ENCODE results near the gene DEPDC5. TPM values are rescaled to one million over a fixed set of nuclear protein-coding genes. Genes with fewer than 3 reads are reported as not detected.

DEPDC5 gene
- total and polyA plus RNA-seq, 2 of the 8 experiments (the other 6 are each of a cell fraction or from before 2014, with no cell fraction given), result 18.3 to 26.5 TPM

DNA sequence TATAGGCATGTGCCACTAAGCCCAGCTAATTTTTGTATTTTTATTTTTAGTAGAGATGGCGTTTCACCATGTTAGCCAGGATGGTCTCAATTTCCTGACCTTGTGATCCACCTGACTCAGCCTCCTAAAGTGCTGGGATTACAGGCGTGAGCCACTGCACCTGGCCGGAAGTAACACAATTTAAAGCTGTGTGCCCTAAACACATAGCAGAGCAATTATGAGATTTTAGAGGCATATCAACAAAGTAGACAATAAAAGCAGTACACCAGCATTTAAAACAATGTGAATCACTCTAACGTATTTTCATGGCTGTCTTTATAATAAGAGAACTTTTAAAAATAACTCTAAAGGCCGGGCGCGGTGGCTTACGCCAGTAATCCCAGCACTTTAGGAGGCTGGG is 46.3 kb upstream of the DEPDC5 start:
- H3K36me3 ChIP-seq (ENCODE audit: control insufficient read depth in 2 of 4, insufficient read depth in 4 of 4, low read length in 3 of 4), result peaks cover 13 to 51% (median 33%) of the 10 kb centered on the region in 4 experiments; a peak in 7 of 8 replicates
- H2BK20ac ChIP-seq (ENCODE audit: low read length), result no peak overlapping the region
- no peak overlapping the region for H3K14ac ChIP-seq (ENCODE audit: insufficient read length)
- H3K27ac ChIP-seq (ENCODE audit: low read depth, low read length), result no peak overlapping the region
- H3K23me2 ChIP-seq (ENCODE audit: low read depth, low read length), result no peaks in the 10 kb centered on the region
- H4K91ac ChIP-seq (replicated peaks; ENCODE audit: insufficient read length, low read length), result no peak overlapping the region
- no peak overlapping the region for H2BK12ac ChIP-seq (ENCODE audit: low read depth, low read length)
- TF ChIP-seq JUND (IDR thresholded peaks at IDR 0.05; ENCODE audit: low read length), result no peak
- TF ChIP-seq CBX8 (IDR thresholded peaks at IDR 0.05; ENCODE audit: borderline replicate concordance, low read depth, low read length), result no peak
- TF ChIP-seq GTF2F1 (IDR thresholded peaks at IDR 0.05; ENCODE audit: borderline replicate concordance, low read depth, low read length), result no peak
- no peak for TF ChIP-seq CREB1 (IDR thresholded peaks at IDR 0.05)
- TF ChIP-seq KDM1A (IDR thresholded peaks at IDR 0.05; ENCODE audit: borderline replicate concordance, low read length), result no peak
- TF ChIP-seq RAD21 (IDR thresholded peaks at IDR 0.05 in 1 of 2, conservative IDR thresholded peaks at IDR 0.05 in 1 of 2; ENCODE audit: low read depth in 2 of 2, low read length in 2 of 2), result no peak
- TF ChIP-seq MAFK (IDR thresholded peaks at IDR 0.05; ENCODE audit: low read depth, low read length), result no peak
- TF ChIP-seq SP2 (IDR thresholded peaks at IDR 0.05; ENCODE audit: low read length), result no peak
- H3K79me1 ChIP-seq (ENCODE audit: low read depth, low read length), result 0 out of 2 replicates have a peak, but pooled peaks cover 3% of the 10 kb centered on the region
- whole genome bisulfite sequencing, 2 experiments (ENCODE audit: extremely low coverage in 1 of 2, insufficient coverage in 1 of 2, insufficient read length in 1 of 2, insufficient replicate concordance in 2 of 2, low coverage in 1 of 2, low lambda C conversion rate in 2 of 2, missing lambda C conversion rate in 1 of 2), result 92% methylated on average over 8 of the region's 8 CpGs; no CpG with 5 or more reads in 1 of the 2 experiments
- H3K9me3 ChIP-seq (ENCODE audit: insufficient read depth in 2 of 2, low read depth in 1 of 2, low read length in 1 of 2), result no peaks in the 10 kb centered on the region
- no peak overlapping the region for H3K18ac ChIP-seq (ENCODE audit: extremely low read depth, low read length)
- no peak overlapping the region for H2AFZ ChIP-seq (ENCODE audit: low read length)
- no peak overlapping the region for H2AK5ac ChIP-seq (ENCODE audit: low read depth, low read length)
- H2BK15ac ChIP-seq (ENCODE audit: low read length), result no peak overlapping the region
- no peaks in the 10 kb centered on the region for H3K79me2 ChIP-seq (ENCODE audit: control insufficient read depth in 1 of 2, insufficient read depth in 2 of 2, low read length in 2 of 2)
- H3K4me2 ChIP-seq (ENCODE audit: insufficient read depth in 1 of 2, low read depth in 2 of 2, low read length in 2 of 2), result no peak overlapping the region
- H2BK5ac ChIP-seq (ENCODE audit: low read depth, low read length), result no peak overlapping the region
- no peak overlapping the region for H4K5ac ChIP-seq (ENCODE audit: insufficient read length, low read depth, low read length)
- no peak overlapping the region for H3K23ac ChIP-seq (ENCODE audit: insufficient read length)
- no peaks in the 10 kb centered on the region for H3K27me3 ChIP-seq (replicated peaks in 1 of 4; ENCODE audit: control insufficient read depth in 3 of 4, extremely low read depth in 1 of 4, insufficient read depth in 3 of 4, low read length in 3 of 4)
- FAIRE-seq (no peak), DNase-seq (ENCODE audit: low read depth in 1 of 2, low spot score in 2 of 2) (no peak)
- CTCF ChIA-PET (ENCODE audit: partially characterized antibody), result interaction anchor here (0.7 to 1.4 kb wide), 5 partner anchors 10 to 554 kb away, joined by 3 to 4 read pairs (median 3); no protein-coding TSS in a partner anchor
- H3K4me3 ChIP-seq (ENCODE audit: extremely low read depth in 1 of 4, insufficient read depth in 2 of 4, low read depth in 3 of 4, low read length in 4 of 4), result no peak overlapping the region
- no peak overlapping the region for H3K9ac ChIP-seq (replicated peaks in 1 of 4; ENCODE audit: extremely low read depth in 1 of 4, low read depth in 3 of 4, low read length in 3 of 4)
- peaks cover 5 to 7% of the 10 kb centered on the region in 2 experiments for H4K20me1 ChIP-seq (replicated peaks in 1 of 2; ENCODE audit: control insufficient read depth in 1 of 2, insufficient read depth in 2 of 2, low read length in 2 of 2)
- no peak overlapping the region for H4K8ac ChIP-seq (ENCODE audit: extremely low read depth, insufficient read depth, low read length)
- no peak overlapping the region for H2BK120ac ChIP-seq (replicated peaks; ENCODE audit: low read depth, low read length)
- POLR2A ChIA-PET (ENCODE audit: partially characterized antibody), result interaction anchor here (0.6 to 0.8 kb wide), 4 partner anchors 17 to 83 kb away, joined by 4 to 7 read pairs (median 4); no protein-coding TSS in a partner anchor
- no peak overlapping the region for H3K4ac ChIP-seq (replicated peaks; ENCODE audit: insufficient read length, low read depth, low read length)
- no peak overlapping the region for H3K56ac ChIP-seq (replicated peaks; ENCODE audit: insufficient read length, low read depth, low read length)
- H3K4me1 ChIP-seq (replicated peaks in 1 of 4; ENCODE audit: control insufficient read depth in 3 of 4, insufficient read depth in 4 of 4, low read length in 3 of 4), result no peaks in the 10 kb centered on the region
